ENCODE data around the gene TMEM82.

TMEM82 gene

GRCh38 chr1:15736892-15737261 is 5.4 kb upstream of the TMEM82 start:
- DNase-seq, result no peak

GRCh38 chr1:15737324-15738319 is 4.7 kb upstream of the TMEM82 start:
- no peak for DNase-seq

- DNase-seq, result no peak
Measured at GRCh38 chr1:15738416-15739113, 3.7 kb upstream of the TMEM82 start.

GRCh38 chr1:15739259-15739658 is 3.0 kb upstream of the TMEM82 start:
- DNase-seq, result no peak

- DNase-seq, result no peak
Measured at GRCh38 chr1:15739745-15740144, 2.6 kb upstream of the TMEM82 start.

GRCh38 chr1:15740924-15741850 is 1.1 kb upstream of the TMEM82 start:
- peak; percentile 67 for DNase-seq

GRCh38 chr1:15744122-15744679 is 1.9 kb downstream of the TMEM82 start:
- DNase-seq, result no peak

GRCh38 chr1:15747378-15747777 is 5.1 kb downstream of the TMEM82 start:
- no peak for DNase-seq

GRCh38 chr1:15748264-15748663 is 6.0 kb downstream of the TMEM82 start:
- DNase-seq, result no peak

- DNase-seq, result no peak
Measured at GRCh38 chr1:15748690-15749398, 6.5 kb downstream of the TMEM82 start.

GRCh38 chr1:15749399-15750291 is 7.3 kb downstream of the TMEM82 start:
- no peak for DNase-seq

GRCh38 chr1:15750924-15751323 is 8.6 kb downstream of the TMEM82 start:
- no peak for DNase-seq

GRCh38 chr1:15751717-15752116 is 9.4 kb downstream of the TMEM82 start:
- no peak for DNase-seq

- no peak for DNase-seq
Measured at GRCh38 chr1:15753776-15754175, 11.5 kb downstream of the TMEM82 start.

- DNase-seq, result no peak
Measured at GRCh38 chr1:15755021-15755645, 12.8 kb downstream of the TMEM82 start.

- DNase-seq, result no peak
Measured at GRCh38 chr1:15755646-15756040, 13.3 kb downstream of the TMEM82 start.

GRCh38 chr1:15756143-15757015 is 14.1 kb downstream of the TMEM82 start:
- no peak for DNase-seq

GRCh38 chr1:15757016-15757543 is 14.8 kb downstream of the TMEM82 start:
- no peak for DNase-seq
